ENCODE data around the gene MZT1.

The MZT1 gene, protein sequence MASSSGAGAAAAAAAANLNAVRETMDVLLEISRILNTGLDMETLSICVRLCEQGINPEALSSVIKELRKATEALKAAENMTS

DNA sequence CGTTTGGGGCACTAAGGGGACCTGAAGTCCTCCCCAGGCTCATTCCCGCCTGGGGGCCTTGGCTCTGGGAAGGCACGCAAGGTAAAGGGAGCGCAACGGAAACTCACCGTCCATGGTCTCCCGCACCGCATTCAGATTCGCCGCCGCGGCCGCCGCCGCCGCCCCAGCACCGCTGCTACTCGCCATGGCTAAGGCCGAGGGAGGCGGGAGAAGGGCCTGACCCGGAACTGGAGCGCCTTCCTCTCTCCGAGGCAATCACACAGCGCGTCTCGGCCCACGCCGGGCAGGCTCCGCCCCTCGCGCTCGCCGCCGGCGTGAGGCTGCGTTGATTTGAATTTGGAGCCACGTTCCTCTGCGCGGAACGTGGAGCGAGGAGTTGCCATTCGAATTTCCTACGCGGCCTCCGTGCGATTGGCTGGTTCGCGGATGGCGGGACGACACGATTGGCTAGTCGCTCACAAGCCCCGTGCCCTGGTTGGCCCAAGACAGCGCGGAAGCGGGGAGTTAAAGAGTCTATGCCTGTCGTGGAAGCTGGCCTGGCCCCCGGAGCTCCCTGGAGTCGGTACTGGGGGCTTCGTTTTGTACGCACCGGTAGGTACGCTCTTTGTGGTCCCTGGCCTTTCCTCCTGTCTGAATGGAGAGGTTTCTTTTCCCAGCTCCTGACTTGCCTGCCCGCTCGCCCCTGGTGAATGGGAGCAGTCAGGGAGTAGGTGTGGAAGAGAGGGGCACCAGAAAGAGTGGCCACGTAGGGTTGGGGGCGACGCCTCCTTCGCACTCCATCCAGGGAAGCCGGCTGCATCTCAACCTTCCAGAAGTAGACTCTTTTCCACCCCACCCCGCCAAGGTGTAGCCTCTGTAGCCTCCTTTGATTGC is at the start of gene MZT1, which contains the start of gene BORA:
MZT1 (minus strand) TSS at position 213 of the 873 bp plus-strand sequence; CDS start at position 186, 27 bp downstream.
BORA (plus strand) TSS at position 507 of the 873 bp plus-strand sequence. CDS start 1,018 bp downstream, outside the sequence.
- H3K4me3 ChIP-seq (ENCODE audit: low read length): peak within 1 kb of the TSS; percentile 83

DNA sequence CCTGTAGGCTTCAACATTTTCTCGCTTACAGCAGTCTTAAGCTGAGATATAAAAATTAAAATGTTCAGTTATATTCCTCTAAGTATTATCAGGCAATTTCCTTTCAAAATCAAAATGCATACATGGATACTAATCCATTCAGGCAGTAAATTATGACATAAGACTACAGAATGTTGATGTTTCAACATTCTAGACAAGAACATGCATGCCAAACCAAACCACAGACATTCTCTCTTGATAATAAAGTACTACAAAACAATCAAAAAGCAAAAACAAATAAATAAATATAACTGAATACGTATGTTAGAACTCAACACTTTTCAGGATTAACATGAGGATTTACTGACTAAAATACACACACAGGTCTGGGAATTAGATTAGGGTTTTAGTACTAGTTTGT is 46.6 kb upstream of the MZT1 start:
- H3K4me1 ChIP-seq (ENCODE audit: control insufficient read depth, low read depth, low read length): no peaks in the 10 kb centered on the region
- no peaks in the 10 kb centered on the region for H3K9me3 ChIP-seq (ENCODE audit: control insufficient read depth, low read depth, low read length)
- H3K27me3 ChIP-seq (ENCODE audit: control insufficient read depth, insufficient read depth, low read length): no peaks in the 10 kb centered on the region
- H3K36me3 ChIP-seq (ENCODE audit: control insufficient read depth, low read depth, low read length): peaks cover 93% of the 10 kb centered on the region
- no peak overlapping the region for H3K27ac ChIP-seq (ENCODE audit: low read length)
- H3K9ac ChIP-seq (ENCODE audit: low read length): no peak overlapping the region
- H3K4me3 ChIP-seq (ENCODE audit: low read length): no peak overlapping the region

More for the DNA sequence above, at the start of gene MZT1, which contains the start of gene BORA:
- peaks cover 13% of the 10 kb centered on the region for H3K36me3 ChIP-seq (ENCODE audit: control insufficient read depth, low read depth, low read length)
- no peaks in the 10 kb centered on the region for H3K27me3 ChIP-seq (ENCODE audit: control insufficient read depth, insufficient read depth, low read length)
- peak within 1 kb of the TSS; percentile 3 for H3K27ac ChIP-seq (ENCODE audit: low read length)
- H3K9ac ChIP-seq (ENCODE audit: low read length): peak within 1 kb of the TSS; percentile 72
- no peaks in the 10 kb centered on the region for H3K9me3 ChIP-seq (ENCODE audit: control insufficient read depth, low read depth, low read length)
- H3K4me1 ChIP-seq (ENCODE audit: control insufficient read depth, low read depth, low read length): no peaks in the 10 kb centered on the region

DNA sequence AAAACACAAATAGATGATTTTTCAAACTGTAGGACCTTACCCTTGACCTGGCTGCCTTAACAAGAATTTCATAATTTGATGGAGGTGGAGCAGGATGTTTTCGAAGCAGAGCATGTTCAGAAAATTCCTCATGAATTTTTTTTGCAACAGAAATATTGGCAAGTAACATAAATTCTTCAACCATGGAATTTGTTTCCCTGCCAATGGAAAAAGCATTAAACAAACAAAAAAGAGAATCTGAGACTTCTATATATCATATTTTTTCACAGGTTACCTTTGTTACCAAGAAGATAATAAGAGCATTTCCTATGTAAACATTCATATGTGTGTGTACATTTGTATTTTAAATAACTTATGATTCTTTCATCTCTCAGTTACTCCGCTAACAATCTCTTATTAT is 36.0 kb upstream of the MZT1 start:
- H3K36me3 ChIP-seq (ENCODE audit: control insufficient read depth, low read depth, low read length): peaks cover 97% of the 10 kb centered on the region

DNA sequence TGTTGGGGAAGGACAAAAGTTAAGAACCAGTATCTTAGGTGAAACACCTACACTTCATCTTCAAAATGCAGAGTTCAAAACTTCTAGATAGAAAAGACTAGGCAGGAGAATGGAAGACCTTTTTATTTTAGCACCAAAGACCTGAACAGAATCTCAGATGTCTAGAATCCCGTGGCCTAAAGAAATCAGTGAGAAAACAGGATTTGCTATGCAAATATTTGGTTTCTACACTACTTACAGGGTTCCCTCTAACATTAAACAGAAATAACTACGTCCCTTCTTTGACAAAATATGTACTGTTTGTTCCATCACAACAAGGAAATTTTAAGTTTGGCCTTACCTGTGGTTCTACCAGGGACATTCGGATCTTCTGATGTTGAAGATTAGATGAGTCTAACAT is 32.8 kb upstream of the MZT1 start:
- no peaks in the 10 kb centered on the region for H3K9me3 ChIP-seq (ENCODE audit: control insufficient read depth, low read depth, low read length)
- H3K9ac ChIP-seq (ENCODE audit: low read length): no peak overlapping the region
- no peaks in the 10 kb centered on the region for H3K27me3 ChIP-seq (ENCODE audit: control insufficient read depth, insufficient read depth, low read length)
- H3K4me1 ChIP-seq (ENCODE audit: control insufficient read depth, low read depth, low read length): no peaks in the 10 kb centered on the region
- no peak overlapping the region for H3K27ac ChIP-seq (ENCODE audit: low read length)
- no peak overlapping the region for H3K4me3 ChIP-seq (ENCODE audit: low read length)
- peaks cover 90% of the 10 kb centered on the region for H3K36me3 ChIP-seq (ENCODE audit: control insufficient read depth, low read depth, low read length)

More for the DNA sequence above, 36.0 kb upstream of the MZT1 start:
- Histone ChIP-seq H3K27ac (ENCODE audit: low read length) (no peak overlapping the region), H3K4me3 (ENCODE audit: low read length) (no peak overlapping the region), H3K4me1 (ENCODE audit: control insufficient read depth, low read depth, low read length) (no peaks in the 10 kb centered on the region), H3K9me3 (ENCODE audit: control insufficient read depth, low read depth, low read length) (no peaks in the 10 kb centered on the region), H3K27me3 (ENCODE audit: control insufficient read depth, insufficient read depth, low read length) (no peaks in the 10 kb centered on the region), H3K9ac (ENCODE audit: low read length) (no peak overlapping the region)

GRCh38 chr13:72757792-72758535 is 30.5 kb upstream of the MZT1 start:
- Histone ChIP-seq H3K27ac (ENCODE audit: low read length) (no peak overlapping the region), H3K36me3 (ENCODE audit: control insufficient read depth, low read depth, low read length) (peaks cover 83% of the 10 kb centered on the region), H3K4me1 (ENCODE audit: control insufficient read depth, low read depth, low read length) (no peaks in the 10 kb centered on the region), H3K27me3 (ENCODE audit: control insufficient read depth, insufficient read depth, low read length) (no peaks in the 10 kb centered on the region), H3K9ac (ENCODE audit: low read length) (no peak overlapping the region), H3K9me3 (ENCODE audit: control insufficient read depth, low read depth, low read length) (no peaks in the 10 kb centered on the region), H3K4me3 (ENCODE audit: low read length) (no peak overlapping the region)

DNA sequence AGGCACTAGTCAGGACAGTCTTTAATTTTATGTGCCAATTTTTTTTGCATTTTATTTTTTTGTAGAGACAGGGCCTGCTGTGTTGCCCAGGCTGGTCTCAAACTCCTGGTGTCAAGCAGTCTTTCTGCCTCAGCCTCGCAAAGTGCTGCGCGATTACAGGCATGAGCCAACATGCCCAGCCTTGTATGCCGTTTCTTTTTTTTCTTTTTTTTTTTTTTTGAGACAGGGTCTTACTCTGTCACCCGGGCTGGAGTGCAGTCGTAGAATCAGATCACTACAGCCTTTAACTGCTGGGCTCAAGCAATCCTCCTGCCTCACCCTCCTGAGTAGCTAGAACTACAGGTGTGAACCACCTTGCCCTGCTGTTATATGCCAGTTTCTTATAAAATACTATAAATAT is 26.7 kb upstream of the MZT1 start:
- no peak overlapping the region for H3K27ac ChIP-seq (ENCODE audit: low read length)
- H3K4me1 ChIP-seq (ENCODE audit: control insufficient read depth, low read depth, low read length): no peaks in the 10 kb centered on the region
- no peaks in the 10 kb centered on the region for H3K27me3 ChIP-seq (ENCODE audit: control insufficient read depth, insufficient read depth, low read length)
- H3K36me3 ChIP-seq (ENCODE audit: control insufficient read depth, low read depth, low read length): peaks cover 71% of the 10 kb centered on the region
- H3K9ac ChIP-seq (ENCODE audit: low read length): no peak overlapping the region
- no peaks in the 10 kb centered on the region for H3K9me3 ChIP-seq (ENCODE audit: control insufficient read depth, low read depth, low read length)
- H3K4me3 ChIP-seq (ENCODE audit: low read length): no peak overlapping the region

GRCh38 chr13:72751220-72751619 is 23.8 kb upstream of the MZT1 start:
- H3K9ac ChIP-seq (ENCODE audit: low read length): no peak overlapping the region
- no peaks in the 10 kb centered on the region for H3K4me1 ChIP-seq (ENCODE audit: control insufficient read depth, low read depth, low read length)
- no peak overlapping the region for H3K4me3 ChIP-seq (ENCODE audit: low read length)
- peaks cover 74% of the 10 kb centered on the region for H3K36me3 ChIP-seq (ENCODE audit: control insufficient read depth, low read depth, low read length)
- H3K9me3 ChIP-seq (ENCODE audit: control insufficient read depth, low read depth, low read length): no peaks in the 10 kb centered on the region
- no peak overlapping the region for H3K27ac ChIP-seq (ENCODE audit: low read length)
- no peaks in the 10 kb centered on the region for H3K27me3 ChIP-seq (ENCODE audit: control insufficient read depth, insufficient read depth, low read length)

DNA sequence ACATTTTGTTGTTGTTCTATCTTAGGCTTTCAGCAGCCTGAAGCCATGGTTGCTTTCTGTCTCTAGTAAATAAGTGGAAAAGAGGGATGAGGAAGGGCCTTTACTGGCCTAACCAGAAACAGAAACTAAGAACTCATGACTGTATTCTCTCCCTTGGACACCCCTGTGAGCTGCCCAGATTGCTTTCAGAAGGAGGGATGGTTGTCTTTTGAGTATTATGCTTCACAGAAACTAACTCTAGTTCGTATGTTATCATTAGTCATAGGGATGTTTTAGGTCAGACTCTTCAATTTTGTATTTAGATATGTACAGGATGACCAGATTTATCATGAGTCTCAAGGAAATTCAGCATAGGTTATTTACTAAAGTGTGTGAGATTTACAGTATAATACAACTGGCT is 17.8 kb upstream of the MZT1 start:
- Histone ChIP-seq H3K4me3 (ENCODE audit: low read length) (no peak overlapping the region), H3K27ac (ENCODE audit: low read length) (no peak overlapping the region), H3K9ac (ENCODE audit: low read length) (no peak overlapping the region), H3K4me1 (ENCODE audit: control insufficient read depth, low read depth, low read length) (no peaks in the 10 kb centered on the region), H3K36me3 (ENCODE audit: control insufficient read depth, low read depth, low read length) (peaks cover 54% of the 10 kb centered on the region), H3K27me3 (ENCODE audit: control insufficient read depth, insufficient read depth, low read length) (no peaks in the 10 kb centered on the region), H3K9me3 (ENCODE audit: control insufficient read depth, low read depth, low read length) (no peaks in the 10 kb centered on the region)

- no peak overlapping the region for H3K27ac ChIP-seq (ENCODE audit: low read length)
- H3K36me3 ChIP-seq (ENCODE audit: control insufficient read depth, low read depth, low read length): peaks cover 36% of the 10 kb centered on the region
These were observed 12.6 kb upstream of the MZT1 start for GRCh38 chr13:72740015-72740414.

GRCh38 chr13:72737033-72737432 is 9.6 kb upstream of the MZT1 start:
- no peaks in the 10 kb centered on the region for H3K4me1 ChIP-seq (ENCODE audit: control insufficient read depth, low read depth, low read length)
- peaks cover 33% of the 10 kb centered on the region for H3K36me3 ChIP-seq (ENCODE audit: control insufficient read depth, low read depth, low read length)
- no peak overlapping the region for H3K27ac ChIP-seq (ENCODE audit: low read length)
- no peak overlapping the region for H3K9ac ChIP-seq (ENCODE audit: low read length)
- H3K27me3 ChIP-seq (ENCODE audit: control insufficient read depth, insufficient read depth, low read length): no peaks in the 10 kb centered on the region
- no peaks in the 10 kb centered on the region for H3K9me3 ChIP-seq (ENCODE audit: control insufficient read depth, low read depth, low read length)
- no peak overlapping the region for H3K4me3 ChIP-seq (ENCODE audit: low read length)

More at GRCh38 chr13:72740015-72740414, 12.6 kb upstream of the MZT1 start:
- Histone ChIP-seq H3K4me1 (ENCODE audit: control insufficient read depth, low read depth, low read length) (no peaks in the 10 kb centered on the region), H3K27me3 (ENCODE audit: control insufficient read depth, insufficient read depth, low read length) (no peaks in the 10 kb centered on the region), H3K9ac (ENCODE audit: low read length) (no peak overlapping the region), H3K9me3 (ENCODE audit: control insufficient read depth, low read depth, low read length) (no peaks in the 10 kb centered on the region), H3K4me3 (ENCODE audit: low read length) (no peak overlapping the region)

GRCh38 chr13:72728290-72728605 is 819 bp upstream of the MZT1 start:
- H3K4me1 ChIP-seq (ENCODE audit: control insufficient read depth, low read depth, low read length): no peaks in the 10 kb centered on the region
- peak overlapping the region; percentile 3 for H3K27ac ChIP-seq (ENCODE audit: low read length)
- H3K9ac ChIP-seq (ENCODE audit: low read length): peak overlapping the region; percentile 72
- H3K27me3 ChIP-seq (ENCODE audit: control insufficient read depth, insufficient read depth, low read length): no peaks in the 10 kb centered on the region
- H3K4me3 ChIP-seq (ENCODE audit: low read length): peak overlapping the region; percentile 83
- H3K9me3 ChIP-seq (ENCODE audit: control insufficient read depth, low read depth, low read length): no peaks in the 10 kb centered on the region
- peaks cover 16% of the 10 kb centered on the region for H3K36me3 ChIP-seq (ENCODE audit: control insufficient read depth, low read depth, low read length)

Data from iPS-18a (cell line).